GM12892 (cell line): Measurements from ENCODE around the gene CLEC4A. TPM values are rescaled to one million over a fixed set of nuclear protein-coding genes. Genes with fewer than 3 reads are reported as not detected.
"Not testable (repeated sequence)": the region's sequence is repeated elsewhere in the genome, so short reads cannot be mapped to it uniquely, and the experiment has no call there.

Source experiments
- DNase-seq: peaks from one replicate; pipeline ENCODE4 v3.0.0; 2011; ENCODE audit not compliant: insufficient read length
- FAIRE-seq: peaks from 2 replicates; lab custom pipeline; 2011; peaks lifted over from hg19 to GRCh38; lab: Jason Lieb, UNC
- POLR2A ChIP-seq: IDR thresholded peaks from 2 replicates; pipeline ENCODE4 v1.6.1; 2011; ENCODE audit warnings: low read depth, low read length, control low read depth
- POLR2AphosphoS5 ChIP-seq: IDR thresholded peaks from 2 replicates; pipeline ENCODE4 v1.6.1; 2011; ENCODE audit warnings: low read depth, low read length, control low read depth
- TAF1 ChIP-seq: IDR thresholded peaks from 2 replicates; pipeline ENCODE4 v1.6.1; 2011; ENCODE audit warnings: low read depth, mild to moderate bottlenecking, control low read depth, low read length, borderline replicate concordance
- polyA plus RNA-seq: library from polyadenylated mRNA; unstranded; fragments of >200 nt; gene quantifications from one replicate; pipeline ENCODE4 v1.2.1, GENCODE V29; 2012; ENCODE audit warnings: missing spikeins, inconsistent platforms; ENCODE audit not compliant: missing spikeins

Gene CLEC4A
- polyA plus RNA-seq = 0.49 TPM

DNA sequence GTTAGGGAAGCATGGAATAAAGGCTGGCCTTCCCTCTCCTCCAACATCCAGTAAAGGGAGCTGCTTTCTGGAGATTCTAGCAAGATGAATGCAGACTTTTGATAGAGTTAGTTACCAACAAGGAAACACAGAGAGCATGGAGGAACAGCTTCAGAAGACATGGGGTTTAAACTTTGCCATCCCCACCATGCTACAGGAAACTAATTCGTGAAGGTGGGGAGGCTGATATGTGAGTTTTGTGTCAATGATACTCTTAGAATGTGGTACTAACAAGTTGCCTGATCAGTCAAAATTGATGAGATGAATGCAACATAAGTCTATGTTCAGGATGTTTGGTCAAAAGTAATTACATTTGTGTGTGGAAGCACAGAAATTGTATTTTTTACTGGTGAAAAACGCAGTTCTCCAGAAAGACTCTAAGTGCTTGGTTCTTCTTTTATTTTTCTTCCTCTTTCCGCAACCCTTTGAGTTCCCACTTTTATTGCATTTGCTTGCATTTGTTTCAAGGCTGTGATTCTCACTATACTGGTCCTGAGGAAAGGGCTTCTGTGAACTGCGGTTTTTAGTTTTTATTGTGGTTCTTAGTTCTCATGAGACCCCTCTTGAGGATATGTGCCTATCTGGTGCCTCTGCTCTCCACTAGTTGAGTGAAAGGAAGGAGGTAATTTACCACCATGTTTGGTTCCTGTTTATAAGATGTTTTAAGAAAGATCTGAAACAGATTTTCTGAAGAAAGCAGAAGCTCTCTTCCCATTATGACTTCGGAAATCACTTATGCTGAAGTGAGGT lies at the start of gene CLEC4A:
TSS of gene CLEC4A (plus strand) at position 494 of the 789 bp plus-strand sequence. CDS start at position 756, 262 bp downstream.
- no peak for DNase-seq
- FAIRE-seq = peak; percentile 50

DNA sequence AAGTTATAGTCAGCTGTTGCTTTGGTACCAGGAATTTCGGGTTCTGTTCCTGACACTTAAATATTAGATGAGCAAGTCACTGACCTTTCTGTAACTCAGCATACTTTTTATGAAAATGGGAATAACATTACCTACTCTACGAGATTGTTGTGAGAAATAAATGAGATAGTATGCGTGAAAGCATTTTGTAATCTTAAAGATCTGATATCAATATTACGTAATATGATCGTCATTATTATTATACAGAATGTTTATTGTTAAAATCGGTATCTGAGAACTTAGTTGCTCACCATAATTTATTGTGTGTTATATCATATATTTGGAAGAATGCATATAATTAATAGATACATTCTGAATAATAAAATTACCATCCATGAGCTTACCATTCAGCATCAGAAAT lies 47.5 kb upstream of the CLEC4A start:
- no peak for FAIRE-seq
- no peak for TF ChIP-seq POLR2AphosphoS5
- TF ChIP-seq TAF1 = no peak
- TF ChIP-seq POLR2A = no peak
- DNase-seq = no peak

More for the DNA sequence above, at the start of gene CLEC4A:
- TF ChIP-seq POLR2A (no peak), TAF1 (no peak), POLR2AphosphoS5 (no peak)

DNA sequence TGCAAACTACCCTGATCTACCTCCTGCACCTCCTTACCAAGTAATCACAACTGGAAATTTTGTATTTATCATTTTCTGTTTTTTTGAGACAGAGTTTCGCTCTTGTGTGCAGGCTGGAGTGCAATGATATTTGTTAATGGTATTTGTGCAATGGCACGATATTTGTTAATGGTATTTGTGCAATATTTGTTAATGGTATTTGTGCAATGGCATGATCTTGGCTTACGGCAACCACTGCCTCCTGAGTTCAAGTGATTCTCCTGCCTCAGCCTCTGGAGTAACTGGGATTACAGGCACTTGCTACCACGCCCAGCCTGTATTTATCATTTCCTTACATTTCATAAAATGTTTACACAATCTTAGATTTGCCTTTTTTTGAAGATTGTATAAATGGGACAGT lies 47.1 kb upstream of the CLEC4A start:
- no peak for TF ChIP-seq POLR2AphosphoS5
- TF ChIP-seq POLR2A = no peak
- no peak for TF ChIP-seq TAF1
- DNase-seq (no peak), FAIRE-seq (peak; percentile 42)

DNA sequence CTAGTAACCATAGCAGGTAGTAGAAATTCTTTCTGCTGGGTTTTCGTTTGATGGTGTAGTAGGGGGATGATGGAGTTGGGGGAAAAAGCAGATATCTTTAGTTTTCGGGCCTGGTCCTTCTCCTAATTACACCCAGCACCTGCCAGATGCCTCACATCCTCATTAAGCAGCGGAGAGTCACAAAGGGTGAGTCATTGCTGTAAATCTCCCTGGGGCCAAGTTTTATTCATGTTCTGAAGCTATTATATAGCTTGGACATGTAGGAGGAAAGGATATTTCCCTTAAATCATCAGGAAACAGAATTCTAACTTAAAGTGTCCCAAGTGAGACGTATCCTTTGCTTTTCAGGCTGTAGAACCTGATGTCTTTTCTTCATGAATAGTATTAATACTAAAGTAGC lies 46.2 kb upstream of the CLEC4A start:
- FAIRE-seq (no peak), DNase-seq (no peak)
- TF ChIP-seq POLR2A (no peak), POLR2AphosphoS5 (no peak), TAF1 (no peak)

DNA sequence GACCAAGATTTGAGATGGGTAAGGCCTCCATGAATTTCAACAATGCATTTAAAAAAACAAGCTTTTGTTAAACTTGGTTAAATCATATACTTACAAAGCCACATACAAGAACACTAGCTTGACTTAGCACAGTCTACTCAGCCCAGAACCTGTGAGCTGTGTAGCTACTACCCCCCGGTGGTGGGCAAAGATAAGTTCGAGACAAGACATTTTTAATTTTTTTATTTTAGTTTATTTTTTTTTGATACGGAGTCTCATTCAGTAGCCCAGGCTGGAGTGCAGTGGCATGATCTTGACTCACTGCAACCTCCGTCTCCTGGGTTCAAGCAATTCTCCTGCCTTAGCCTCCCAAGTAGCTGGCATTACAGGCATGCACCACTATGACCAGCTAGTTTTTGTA lies 45.0 kb upstream of the CLEC4A start:
- FAIRE-seq = no peak
- no peak for DNase-seq
- TF ChIP-seq POLR2AphosphoS5 (no peak), TAF1 (no peak), POLR2A (no peak)

DNA sequence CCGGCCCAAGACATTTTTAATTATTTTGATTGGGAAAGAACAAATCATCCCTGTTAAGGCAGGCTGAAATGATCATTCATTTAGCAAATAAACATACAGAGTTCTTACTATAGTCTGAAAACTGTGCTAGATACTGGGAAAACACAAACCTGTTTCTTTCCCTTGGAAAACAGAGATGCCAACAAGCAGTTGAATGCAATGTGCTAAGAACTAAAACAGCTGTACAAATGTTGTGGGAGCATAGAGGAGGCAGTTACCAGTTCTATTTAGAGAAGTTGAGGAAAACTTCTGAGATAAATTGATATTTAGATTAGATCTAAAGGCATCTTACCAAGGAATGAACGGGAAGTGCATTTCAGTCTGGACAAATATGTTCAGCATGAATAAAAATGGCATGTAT lies 44.5 kb upstream of the CLEC4A start:
- TF ChIP-seq TAF1 (no peak), POLR2AphosphoS5 (no peak), POLR2A (no peak)
- DNase-seq (no peak), FAIRE-seq (no peak)

DNA sequence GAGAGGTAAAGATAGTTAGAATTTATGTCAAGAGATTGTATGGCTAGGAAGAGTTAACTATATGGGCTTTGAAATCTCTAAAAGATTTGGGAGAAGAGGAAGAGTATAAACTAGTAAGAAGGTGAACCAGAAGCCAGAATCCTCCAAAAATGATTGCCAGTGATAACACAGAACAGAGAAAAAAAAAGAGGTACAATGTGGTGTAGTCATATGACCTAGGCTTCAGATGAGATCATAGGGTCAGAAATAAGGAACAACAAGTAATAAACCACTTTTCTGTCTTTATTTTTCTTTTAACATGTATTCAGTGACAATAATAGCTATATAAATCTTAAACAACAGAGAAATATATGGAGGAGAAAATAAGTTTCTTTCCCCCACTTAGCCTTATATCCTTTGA lies 43.3 kb upstream of the CLEC4A start:
- FAIRE-seq (no peak), DNase-seq (no peak)
- TF ChIP-seq POLR2AphosphoS5 (no peak), POLR2A (no peak), TAF1 (no peak)

DNA sequence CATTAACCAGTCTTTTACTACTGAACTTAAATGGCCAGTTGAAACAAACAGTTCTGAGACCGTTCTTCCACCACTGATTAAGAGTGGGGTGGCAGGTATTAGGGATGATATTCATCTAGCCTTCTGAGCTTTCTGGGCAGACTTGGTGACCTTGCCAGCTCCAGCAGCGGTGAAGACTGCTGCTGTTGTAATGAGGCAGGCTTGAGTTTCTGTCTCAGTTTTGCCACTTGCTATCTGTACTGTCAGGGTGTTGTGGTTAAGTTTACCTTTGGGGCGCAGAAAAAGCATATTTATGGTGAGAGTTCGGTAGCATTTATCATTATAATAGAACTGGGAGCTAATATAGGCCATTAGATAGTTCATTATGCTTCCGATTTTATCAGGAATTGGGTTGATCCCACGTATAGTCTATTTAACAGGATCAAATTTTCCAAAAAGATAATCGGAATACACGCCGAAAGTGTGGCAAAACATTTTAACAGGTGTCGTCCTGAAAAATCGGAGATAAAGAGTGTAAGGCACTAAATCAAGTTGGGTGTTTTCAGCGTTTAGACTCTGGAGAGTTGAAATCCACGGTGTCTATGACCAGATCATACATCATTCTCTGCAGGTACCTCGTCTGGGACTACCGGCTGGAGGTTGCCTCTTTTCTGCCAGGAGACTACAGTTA lies 42.0 kb upstream of the CLEC4A start:
- DNase-seq (no peak), FAIRE-seq (peak; percentile 27)
- TF ChIP-seq TAF1 (no peak), POLR2AphosphoS5 (no peak)

DNA sequence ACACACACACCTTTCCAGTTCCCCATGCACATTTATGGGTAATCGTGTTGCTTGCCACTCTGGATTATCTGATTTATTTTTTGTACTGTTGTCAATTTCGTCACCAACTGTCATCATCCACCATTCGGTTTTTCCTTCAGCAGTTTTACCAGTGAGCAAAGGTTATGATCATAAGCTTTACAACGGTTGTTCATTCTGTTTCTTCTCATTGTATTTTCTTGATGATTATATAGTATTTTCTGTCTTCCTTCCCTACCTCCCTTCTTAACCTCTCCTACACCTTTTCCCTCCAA lies 40.7 kb upstream of the CLEC4A start:
- no peak for TF ChIP-seq POLR2A
- no peak for TF ChIP-seq POLR2AphosphoS5
- no peak for TF ChIP-seq TAF1
- DNase-seq (no peak), FAIRE-seq (no peak)

DNA sequence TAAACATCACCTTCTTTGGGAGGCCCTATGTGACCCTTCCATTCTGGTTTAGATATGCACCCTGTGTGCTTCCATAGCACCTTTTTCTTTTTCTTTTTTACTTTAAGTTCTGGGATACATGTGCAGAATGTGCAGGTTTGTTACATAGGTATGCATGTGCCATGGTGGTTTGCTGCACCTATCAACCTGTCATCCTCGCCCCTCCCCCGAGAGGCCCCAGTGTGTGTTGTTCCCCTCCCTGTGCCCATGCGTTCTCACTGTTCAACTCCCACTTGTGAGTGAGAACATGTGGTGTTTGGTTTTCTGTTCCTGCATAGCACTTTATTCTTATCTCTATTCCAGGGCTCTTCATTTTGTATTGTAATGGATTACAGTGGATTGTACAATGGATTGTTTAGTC lies 39.1 kb upstream of the CLEC4A start:
- FAIRE-seq, DNase-seq: not testable (repeated sequence)

DNA sequence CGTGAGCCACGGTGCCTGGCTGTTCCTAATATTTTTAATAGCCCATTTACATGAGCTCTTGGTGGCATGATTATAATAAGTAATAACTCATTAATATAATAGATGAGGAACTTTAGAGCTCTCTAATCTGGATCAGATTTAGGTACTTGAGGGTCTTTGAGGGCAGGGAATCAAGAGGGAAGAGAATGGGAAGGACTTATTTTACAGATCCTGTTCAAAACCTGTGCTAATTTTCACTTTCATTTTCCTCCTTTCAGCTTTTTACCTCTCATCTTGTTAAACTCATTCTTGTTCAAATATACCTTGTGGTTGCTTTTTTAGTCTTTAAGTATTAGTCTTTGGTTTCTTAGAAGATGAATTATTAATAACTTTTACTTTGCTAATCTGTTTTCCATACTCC lies 35.8 kb upstream of the CLEC4A start:
- DNase-seq = no peak
- no peak for FAIRE-seq
- TF ChIP-seq POLR2A = no peak
- TF ChIP-seq TAF1 = no peak
- no peak for TF ChIP-seq POLR2AphosphoS5

DNA sequence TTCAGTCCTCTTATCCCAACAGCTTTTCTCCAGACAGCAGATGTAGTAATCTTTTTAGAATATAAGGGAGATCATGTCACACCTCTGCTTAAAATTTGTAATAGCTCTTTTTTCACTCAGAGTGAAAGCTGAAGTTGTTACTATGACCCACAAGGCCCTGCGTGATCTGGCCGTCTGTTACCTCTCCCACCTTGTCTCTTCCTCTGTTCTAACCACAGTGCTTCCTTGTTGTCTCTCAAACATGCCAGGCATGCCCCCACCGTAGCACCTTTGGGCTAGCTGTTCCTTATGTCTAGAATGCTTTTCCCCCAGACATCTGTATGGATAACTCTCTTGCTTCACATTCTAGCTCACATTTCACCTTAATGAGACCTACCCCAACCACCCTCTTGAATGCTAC lies 34.8 kb upstream of the CLEC4A start:
- TF ChIP-seq POLR2A (no peak), TAF1 (no peak), POLR2AphosphoS5 (no peak)
- DNase-seq (peak; percentile 29), FAIRE-seq (peak; percentile 87)

DNA sequence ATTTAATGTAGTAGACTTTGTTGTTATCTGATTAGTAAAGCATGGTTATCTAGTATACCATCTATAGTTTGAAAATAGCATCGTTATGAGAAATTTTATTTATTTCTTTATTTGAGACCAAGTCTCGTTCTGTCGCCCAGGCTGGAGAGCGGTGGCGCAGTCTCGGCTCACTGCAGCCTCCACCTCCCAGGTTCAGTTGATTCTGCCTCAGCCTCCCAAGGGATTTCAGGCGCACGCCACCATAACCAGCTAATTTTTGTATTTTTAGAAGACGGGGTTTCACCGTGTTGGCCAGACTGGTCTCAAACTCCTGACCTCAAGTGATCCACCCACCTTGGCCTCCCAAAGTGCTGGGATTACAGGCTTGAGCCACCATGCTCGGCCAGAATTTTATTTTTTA lies 34.1 kb upstream of the CLEC4A start:
- not testable (repeated sequence) for DNase-seq, FAIRE-seq
